Measurements from ENCODE around the gene USP7.

DNA sequence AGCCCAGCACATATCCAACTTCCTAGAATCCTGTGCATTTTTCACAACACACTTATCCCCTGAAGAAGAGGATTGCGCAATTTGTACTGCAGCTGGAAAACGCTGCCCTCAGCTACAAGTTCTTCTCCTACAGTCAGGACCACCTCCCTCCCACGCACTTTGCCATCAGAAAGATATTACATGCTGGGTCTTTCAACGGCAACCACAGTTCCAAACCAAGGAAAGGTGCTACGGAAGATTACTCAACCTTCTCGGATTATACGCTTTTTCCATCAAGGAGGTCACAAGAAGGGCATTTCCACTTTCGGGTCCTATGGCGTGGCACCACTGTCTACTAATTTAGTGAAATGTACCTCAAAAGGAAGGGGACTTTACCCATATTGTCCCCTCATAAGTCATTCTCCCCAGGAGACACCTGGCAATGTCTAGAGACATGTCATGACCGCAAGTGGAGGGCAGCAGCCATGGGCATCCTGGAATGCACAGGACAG is 35.2 kb downstream of the USP7 start:
- TF ChIP-seq, protein P1, sequence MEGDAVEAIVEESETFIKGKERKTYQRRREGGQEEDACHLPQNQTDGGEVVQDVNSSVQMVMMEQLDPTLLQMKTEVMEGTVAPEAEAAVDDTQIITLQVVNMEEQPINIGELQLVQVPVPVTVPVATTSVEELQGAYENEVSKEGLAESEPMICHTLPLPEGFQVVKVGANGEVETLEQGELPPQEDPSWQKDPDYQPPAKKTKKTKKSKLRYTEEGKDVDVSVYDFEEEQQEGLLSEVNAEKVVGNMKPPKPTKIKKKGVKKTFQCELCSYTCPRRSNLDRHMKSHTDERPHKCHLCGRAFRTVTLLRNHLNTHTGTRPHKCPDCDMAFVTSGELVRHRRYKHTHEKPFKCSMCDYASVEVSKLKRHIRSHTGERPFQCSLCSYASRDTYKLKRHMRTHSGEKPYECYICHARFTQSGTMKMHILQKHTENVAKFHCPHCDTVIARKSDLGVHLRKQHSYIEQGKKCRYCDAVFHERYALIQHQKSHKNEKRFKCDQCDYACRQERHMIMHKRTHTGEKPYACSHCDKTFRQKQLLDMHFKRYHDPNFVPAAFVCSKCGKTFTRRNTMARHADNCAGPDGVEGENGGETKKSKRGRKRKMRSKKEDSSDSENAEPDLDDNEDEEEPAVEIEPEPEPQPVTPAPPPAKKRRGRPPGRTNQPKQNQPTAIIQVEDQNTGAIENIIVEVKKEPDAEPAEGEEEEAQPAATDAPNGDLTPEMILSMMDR (IDR thresholded peaks at IDR 0.05) = no peak
- TF ChIP-seq POLR2A (IDR thresholded peaks at IDR 0.05) = no peak
